ENCODE measurements around the gene PDZD11. TPM values are rescaled to one million over a fixed set of nuclear protein-coding genes. Genes with fewer than 3 reads are reported as not detected.

The PDZD11 gene
- total RNA-seq, 2 experiments from 2014 or later: 18.6 to 20.8 TPM

GRCh38 chrX:70268034-70268433 lies 21.7 kb downstream of the PDZD11 start, which contains the start of gene ARR3:
Gene ARR3, plus strand, starts transcription at chrX:70268334. Its CDS starts 1,052 bp downstream, at chrX:70269386.
- intact Hi-C loops (cut with micrococcal nuclease): no loop called here
- Mint-ChIP-seq H3K4me1 (ENCODE audit: low read depth) (no peaks in the 10 kb centered on the region), H3K9me3 (no peaks in the 10 kb centered on the region), H3K27ac (no peak within 1 kb of the TSS), H3K27me3 (no peaks in the 10 kb centered on the region), H3K4me3 (no peak within 1 kb of the TSS), H3K36me3 (ENCODE audit: low read depth) (no peaks in the 10 kb centered on the region)
- POLR2A ChIA-PET: no interaction called here
- TF ChIP-seq, protein P1, sequence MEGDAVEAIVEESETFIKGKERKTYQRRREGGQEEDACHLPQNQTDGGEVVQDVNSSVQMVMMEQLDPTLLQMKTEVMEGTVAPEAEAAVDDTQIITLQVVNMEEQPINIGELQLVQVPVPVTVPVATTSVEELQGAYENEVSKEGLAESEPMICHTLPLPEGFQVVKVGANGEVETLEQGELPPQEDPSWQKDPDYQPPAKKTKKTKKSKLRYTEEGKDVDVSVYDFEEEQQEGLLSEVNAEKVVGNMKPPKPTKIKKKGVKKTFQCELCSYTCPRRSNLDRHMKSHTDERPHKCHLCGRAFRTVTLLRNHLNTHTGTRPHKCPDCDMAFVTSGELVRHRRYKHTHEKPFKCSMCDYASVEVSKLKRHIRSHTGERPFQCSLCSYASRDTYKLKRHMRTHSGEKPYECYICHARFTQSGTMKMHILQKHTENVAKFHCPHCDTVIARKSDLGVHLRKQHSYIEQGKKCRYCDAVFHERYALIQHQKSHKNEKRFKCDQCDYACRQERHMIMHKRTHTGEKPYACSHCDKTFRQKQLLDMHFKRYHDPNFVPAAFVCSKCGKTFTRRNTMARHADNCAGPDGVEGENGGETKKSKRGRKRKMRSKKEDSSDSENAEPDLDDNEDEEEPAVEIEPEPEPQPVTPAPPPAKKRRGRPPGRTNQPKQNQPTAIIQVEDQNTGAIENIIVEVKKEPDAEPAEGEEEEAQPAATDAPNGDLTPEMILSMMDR (IDR thresholded peaks at IDR 0.05): no peak
- ATAC-seq (no peak), DNase-seq (no peak)
- CTCF ChIA-PET: no interaction called here

- H3K4me1 Mint-ChIP-seq (ENCODE audit: low read depth): no peaks in the 10 kb centered on the region
- no peak overlapping the region for H3K27ac Mint-ChIP-seq
- TF ChIP-seq, protein P1 (IDR thresholded peaks at IDR 0.05): no peak
- intact Hi-C loops (cut with micrococcal nuclease): loop anchor here (5.0 kb wide), 1 partner anchor 67 kb away; no protein-coding TSS in a partner anchor
- H3K36me3 Mint-ChIP-seq (ENCODE audit: low read depth): no peaks in the 10 kb centered on the region
- H3K27me3 Mint-ChIP-seq: no peaks in the 10 kb centered on the region
- no peak overlapping the region for H3K4me3 Mint-ChIP-seq
- DNase-seq (no peak), ATAC-seq (no peak)
- CTCF ChIA-PET: no interaction called here
- no peaks in the 10 kb centered on the region for H3K9me3 Mint-ChIP-seq
- POLR2A ChIA-PET: no interaction called here
These were observed 24.9 kb downstream of the PDZD11 start for GRCh38 chrX:70264784-70265183.

DNA sequence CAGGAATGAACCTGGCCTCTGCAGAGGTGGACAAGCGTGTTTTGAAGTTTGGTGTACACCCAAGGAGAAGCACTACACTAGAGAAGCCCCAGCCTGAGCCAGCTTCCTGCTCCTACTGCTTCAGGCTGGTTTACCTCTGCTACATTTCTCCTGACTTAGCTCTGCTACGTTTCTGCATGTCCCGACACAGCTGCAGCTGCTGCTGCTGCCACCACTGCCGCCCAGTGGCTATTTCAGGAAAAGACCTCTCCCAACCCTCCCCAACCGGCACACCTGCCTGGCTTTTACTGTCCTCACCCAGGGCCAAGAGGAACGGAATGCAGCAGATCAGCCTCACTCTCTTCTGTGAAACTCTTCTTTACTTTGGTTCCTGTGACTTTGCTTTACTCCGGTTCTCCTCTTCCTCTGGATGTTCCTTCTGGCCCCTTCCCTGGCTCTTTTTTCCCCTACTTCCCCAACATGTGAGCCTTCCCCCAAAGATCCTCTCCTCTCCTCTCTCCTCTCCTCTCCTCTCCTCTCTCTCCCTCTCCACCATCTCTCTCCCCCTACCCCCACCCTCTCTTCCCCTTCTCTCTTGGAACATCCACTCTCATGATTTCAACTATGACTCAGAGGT lies 26.7 kb downstream of the PDZD11 start:
- Mint-ChIP-seq H3K4me1 (ENCODE audit: low read depth) (no peaks in the 10 kb centered on the region), H3K4me3 (no peak overlapping the region), H3K9me3 (no peaks in the 10 kb centered on the region), H3K36me3 (ENCODE audit: low read depth) (no peaks in the 10 kb centered on the region), H3K27me3 (no peaks in the 10 kb centered on the region), H3K27ac (no peak overlapping the region)
- intact Hi-C loops (cut with micrococcal nuclease): loop anchor here (5.0 kb wide), 1 partner anchor 66 kb away; no protein-coding TSS in a partner anchor
- TF ChIP-seq, protein P1 (IDR thresholded peaks at IDR 0.05): peak; percentile 14
- ATAC-seq (peak; percentile 67), DNase-seq (peak; percentile 58)
- ChIA-PET CTCF (interaction anchor here (1.0 to 1.1 kb wide), 2 partner anchors 10 to 24 kb away, joined by 3 to 5 read pairs; no protein-coding TSS in a partner anchor), POLR2A (no interaction called here)

GRCh38 chrX:70260104-70260503 lies 29.6 kb downstream of the PDZD11 start, which contains the start of gene P2RY4:
Gene P2RY4, minus strand, starts transcription at chrX:70260204. Its CDS starts 580 bp downstream, at chrX:70259624.
- CTCF ChIA-PET: no interaction called here
- POLR2A ChIA-PET: no interaction called here
- no peak for ATAC-seq
- TF ChIP-seq, protein P1 (IDR thresholded peaks at IDR 0.05): no peak
- intact Hi-C loops (cut with micrococcal nuclease): loop anchor here (5.0 kb wide), 1 partner anchor 63 kb away; no protein-coding TSS in a partner anchor
- Mint-ChIP-seq H3K4me1 (ENCODE audit: low read depth) (no peaks in the 10 kb centered on the region), H3K36me3 (ENCODE audit: low read depth) (no peaks in the 10 kb centered on the region), H3K9me3 (no peaks in the 10 kb centered on the region), H3K4me3 (no peak within 1 kb of the TSS), H3K27me3 (no peaks in the 10 kb centered on the region), H3K27ac (no peak within 1 kb of the TSS)
- DNase-seq: no peak

- no peak overlapping the region for H3K27ac Mint-ChIP-seq
- intact Hi-C loops (cut with micrococcal nuclease): no loop called here
- H3K4me3 Mint-ChIP-seq: no peak overlapping the region
- ATAC-seq (no peak), DNase-seq (no peak)
- no peaks in the 10 kb centered on the region for H3K9me3 Mint-ChIP-seq
- CTCF ChIA-PET: no interaction called here
- TF ChIP-seq, protein P1 (IDR thresholded peaks at IDR 0.05): no peak
- H3K4me1 Mint-ChIP-seq (ENCODE audit: low read depth): peaks cover 21% of the 10 kb centered on the region
- H3K36me3 Mint-ChIP-seq (ENCODE audit: low read depth): no peaks in the 10 kb centered on the region
- no peaks in the 10 kb centered on the region for H3K27me3 Mint-ChIP-seq
- POLR2A ChIA-PET: no interaction called here
These were observed 32.1 kb downstream of the PDZD11 start for GRCh38 chrX:70257423-70258288.

All from activated CD8-positive, alpha-beta T cell treated with anti-CD3 and anti-CD28 coated beads for 36 hours (primary cell).